NCI-H748 treated with DMSO at 0.1 percent for 48 hours (cell line): Measurements from ENCODE around the gene TNNC2.
"Not testable (repeated sequence)": the region's sequence is repeated elsewhere in the genome, so short reads cannot be mapped to it uniquely, and the experiment has no call there.

Experiments used
- DNase-seq: peaks from one replicate; lab custom pipeline; 2025; lab: John Stamatoyannopoulos, UW

TNNC2 gene

GRCh38 chr20:45827030-45827652, at the start of gene TNNC2:
TSS of gene TNNC2 (minus strand) at chr20:45827312. CDS start at chr20:45827248, 64 bp downstream.
- no peak for DNase-seq

GRCh38 chr20:45874576-45874975, 47.5 kb upstream of the TNNC2 start:
- no peak for DNase-seq

- DNase-seq: not testable (repeated sequence)
These were observed 47.0 kb upstream of the TNNC2 start for GRCh38 chr20:45874104-45874481.

GRCh38 chr20:45873409-45874103, 46.4 kb upstream of the TNNC2 start:
- no peak for DNase-seq

- DNase-seq: no peak
These were observed 45.5 kb upstream of the TNNC2 start for GRCh38 chr20:45872626-45873025.

GRCh38 chr20:45867819-45868176, 40.7 kb upstream of the TNNC2 start:
- DNase-seq: no peak

GRCh38 chr20:45867136-45867818, 40.2 kb upstream of the TNNC2 start:
- no peak for DNase-seq

- DNase-seq: no peak
These were observed 39.3 kb upstream of the TNNC2 start for GRCh38 chr20:45866454-45866853.

- peak; percentile 3 for DNase-seq
These were observed 36.7 kb upstream of the TNNC2 start for GRCh38 chr20:45863543-45864470.

- DNase-seq: no peak
These were observed 34.3 kb upstream of the TNNC2 start for GRCh38 chr20:45861221-45862075.

GRCh38 chr20:45860560-45861220, 33.6 kb upstream of the TNNC2 start:
- peak; percentile 1 for DNase-seq

GRCh38 chr20:45859916-45860315, 32.8 kb upstream of the TNNC2 start:
- DNase-seq: no peak

GRCh38 chr20:45857882-45858216, 30.7 kb upstream of the TNNC2 start:
- no peak for DNase-seq

GRCh38 chr20:45857114-45857881, 30.2 kb upstream of the TNNC2 start, which contains the start of the genes ACOT8 and ZSWIM3:
TSS of gene ACOT8 (minus strand) at chr20:45857392. CDS start at chr20:45857315, 77 bp downstream.
TSS of gene ZSWIM3 (plus strand) at chr20:45857614. CDS start at chr20:45857826, 212 bp downstream.
- DNase-seq: peak; percentile 95

GRCh38 chr20:45853484-45853883, 26.4 kb upstream of the TNNC2 start:
- DNase-seq: no peak

GRCh38 chr20:45852326-45852725, 25.2 kb upstream of the TNNC2 start:
- DNase-seq: no peak

- DNase-seq: no peak
These were observed 24.4 kb upstream of the TNNC2 start for GRCh38 chr20:45851501-45851900.

- DNase-seq: no peak
These were observed 23.8 kb upstream of the TNNC2 start for GRCh38 chr20:45850926-45851325.

- DNase-seq: no peak
These were observed 23.1 kb upstream of the TNNC2 start for GRCh38 chr20:45850238-45850637.
